Mucosa of descending colon (tissue), 3 donors: Measurements from ENCODE around the gene SLC39A8. TPM values are rescaled to one million over a fixed set of nuclear protein-coding genes. Genes with fewer than 3 reads are reported as not detected.

Source experiments
- ATAC-seq: fragments of 200-7000 bp; cut with Tn5 transposase; one replicate; pipeline ENCODE4 v1.9.1; 2020; ENCODE audit warnings: mild to moderate bottlenecking, moderate library complexity
- DNase-seq, 3 donors: peaks; one replicate each; pipeline ENCODE4 v3.0.0-alpha.2; 2020
- H3K36me3 ChIP-seq: fragments of 200-600 bp; one replicate; pipeline ENCODE4 v1.8.0; 2021; ENCODE audit warnings: low read depth, mild to moderate bottlenecking
- H3K4me1 ChIP-seq: fragments of 200-600 bp; one replicate; pipeline ENCODE4 v1.8.0; 2021; ENCODE audit warnings: low read depth, mild to moderate bottlenecking
- H3K4me3 ChIP-seq: fragments of 200-600 bp; one replicate; pipeline ENCODE4 v1.8.0; 2021; ENCODE audit warnings: mild to moderate bottlenecking
- H3K9me3 ChIP-seq: fragments of 200-600 bp; one replicate; pipeline ENCODE4 v1.8.0; 2021; ENCODE audit warnings: mild to moderate bottlenecking
- intact Hi-C, 2 donors: fragments of 100-400 bp; cut with DNase I in 1 of 2; cut with micrococcal nuclease in 1 of 2; formaldehyde crosslinking; loops; one replicate each; pipeline versions ENCODE4 v1.11.0 to v1.11.1; 2022; cut with DNase I, micrococcal nuclease
- total RNA-seq, 3 donors: library from RNA; stranded (reverse); fragmentation: NEBNext Ultra II Directional in 2 of 3; extraction: Animal tissue kit (Norgen Biotek cat#: 25700) in 2 of 3; gene quantifications; one replicate each; pipeline versions ENCODE4 v1.2.1 to v1.2.4, GENCODE V29; 2021 to 2023
- TF ChIP-seq, protein P1 (sequence below): fragments of 200-600 bp; IDR thresholded peaks from one replicate; pipeline ENCODE4 v1.8.0; 2022; ENCODE audit warnings: antibody characterized with exemption, mild to moderate bottlenecking
- donor health status: DM: no; HTN: no; CAD: no; lungs with moderate emphysema.
- donor health status: DM: no; HTN: no; CAD: no.
- donor health status: DM: no; HTN: yes; CAD: no.

The SLC39A8 gene
- total RNA-seq, 3 donors from 2014 or later, result 35.1 to 121 (median 83.5) TPM

DNA sequence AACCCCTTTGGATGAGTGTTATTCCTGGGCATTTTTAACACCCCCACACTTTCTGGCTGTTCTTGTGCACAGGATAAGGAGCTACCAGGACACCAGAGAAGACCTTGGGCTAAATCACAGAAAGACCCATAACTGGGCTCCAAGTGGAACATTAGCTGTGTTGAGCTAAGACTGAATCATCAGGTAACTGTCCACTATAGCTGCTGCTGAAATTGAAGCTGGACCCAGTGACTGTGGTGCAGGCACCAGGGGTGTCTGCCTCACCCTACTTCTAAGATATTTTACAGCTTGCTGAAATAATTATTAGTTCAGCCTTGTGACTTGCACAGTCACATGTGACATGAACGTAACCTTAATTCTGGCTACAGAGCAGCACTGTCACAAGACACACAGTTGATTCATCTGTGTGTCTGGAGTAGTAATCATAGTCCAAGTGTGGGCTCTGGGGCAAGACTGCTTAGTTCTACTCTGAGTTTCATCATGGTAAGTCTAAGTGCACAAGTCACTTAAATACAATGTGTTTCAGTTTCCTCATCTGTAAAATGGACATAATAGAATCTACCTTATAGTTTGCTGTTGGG is 127.4 kb downstream of the SLC39A8 start:
- H3K36me3 ChIP-seq, result no peaks in the 10 kb centered on the region
- no peaks in the 10 kb centered on the region for H3K9me3 ChIP-seq
- H3K4me1 ChIP-seq, result no peaks in the 10 kb centered on the region
- TF ChIP-seq, protein P1, sequence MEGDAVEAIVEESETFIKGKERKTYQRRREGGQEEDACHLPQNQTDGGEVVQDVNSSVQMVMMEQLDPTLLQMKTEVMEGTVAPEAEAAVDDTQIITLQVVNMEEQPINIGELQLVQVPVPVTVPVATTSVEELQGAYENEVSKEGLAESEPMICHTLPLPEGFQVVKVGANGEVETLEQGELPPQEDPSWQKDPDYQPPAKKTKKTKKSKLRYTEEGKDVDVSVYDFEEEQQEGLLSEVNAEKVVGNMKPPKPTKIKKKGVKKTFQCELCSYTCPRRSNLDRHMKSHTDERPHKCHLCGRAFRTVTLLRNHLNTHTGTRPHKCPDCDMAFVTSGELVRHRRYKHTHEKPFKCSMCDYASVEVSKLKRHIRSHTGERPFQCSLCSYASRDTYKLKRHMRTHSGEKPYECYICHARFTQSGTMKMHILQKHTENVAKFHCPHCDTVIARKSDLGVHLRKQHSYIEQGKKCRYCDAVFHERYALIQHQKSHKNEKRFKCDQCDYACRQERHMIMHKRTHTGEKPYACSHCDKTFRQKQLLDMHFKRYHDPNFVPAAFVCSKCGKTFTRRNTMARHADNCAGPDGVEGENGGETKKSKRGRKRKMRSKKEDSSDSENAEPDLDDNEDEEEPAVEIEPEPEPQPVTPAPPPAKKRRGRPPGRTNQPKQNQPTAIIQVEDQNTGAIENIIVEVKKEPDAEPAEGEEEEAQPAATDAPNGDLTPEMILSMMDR, result no peak
- DNase-seq (no peak), ATAC-seq (no peak)
- no peak overlapping the region for H3K4me3 ChIP-seq
- intact Hi-C loops, result no loop called here

DNA sequence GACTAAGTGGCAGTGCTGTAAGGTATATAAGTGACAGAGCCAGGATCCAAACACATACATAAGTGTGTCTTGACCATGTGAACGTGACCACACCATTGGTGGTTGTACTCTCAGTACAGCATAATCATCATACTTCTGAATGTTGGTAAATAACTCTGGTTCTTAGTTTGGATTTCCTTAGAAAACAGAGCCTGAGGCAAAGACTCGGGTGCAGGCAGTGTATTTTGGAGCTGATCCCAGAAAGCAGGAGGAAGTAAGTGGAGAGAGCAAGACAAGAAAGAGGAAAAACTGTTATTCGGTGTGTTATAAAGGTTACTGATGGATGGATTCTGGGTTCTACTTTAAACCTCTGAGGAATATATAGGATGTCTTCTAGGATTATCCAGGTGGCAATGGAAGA is 127.9 kb downstream of the SLC39A8 start:
- intact Hi-C loops, result no loop called here
- DNase-seq, result no peak
- no peak overlapping the region for H3K4me3 ChIP-seq
- no peak for ATAC-seq
- TF ChIP-seq, protein P1, result no peak
- no peaks in the 10 kb centered on the region for H3K36me3 ChIP-seq
- no peaks in the 10 kb centered on the region for H3K4me1 ChIP-seq
- no peaks in the 10 kb centered on the region for H3K9me3 ChIP-seq

DNA sequence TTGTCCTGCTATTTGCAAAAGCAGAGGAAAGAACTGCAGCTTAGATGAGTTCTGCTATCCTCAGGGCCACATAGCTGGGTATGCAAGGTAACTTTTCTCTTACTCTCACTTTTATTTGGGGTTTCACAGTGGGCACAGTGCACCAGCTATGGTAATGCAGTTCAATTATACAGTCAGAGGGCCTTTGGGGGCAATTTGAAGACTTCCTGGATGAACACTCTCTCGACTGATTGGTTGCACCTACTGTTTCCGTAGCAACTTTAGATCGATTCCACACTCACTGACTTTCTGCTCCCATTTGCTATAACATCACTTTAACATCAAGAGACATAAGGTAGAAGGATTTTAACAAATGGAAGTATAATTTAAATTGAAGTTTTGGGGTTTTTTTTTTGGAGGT is 128.6 kb downstream of the SLC39A8 start:
- DNase-seq (no peak), ATAC-seq (no peak)
- H3K9me3 ChIP-seq, result no peaks in the 10 kb centered on the region
- intact Hi-C loops, result no loop called here
- TF ChIP-seq, protein P1, result no peak
- H3K4me1 ChIP-seq, result no peaks in the 10 kb centered on the region
- H3K4me3 ChIP-seq, result no peak overlapping the region
- no peaks in the 10 kb centered on the region for H3K36me3 ChIP-seq

DNA sequence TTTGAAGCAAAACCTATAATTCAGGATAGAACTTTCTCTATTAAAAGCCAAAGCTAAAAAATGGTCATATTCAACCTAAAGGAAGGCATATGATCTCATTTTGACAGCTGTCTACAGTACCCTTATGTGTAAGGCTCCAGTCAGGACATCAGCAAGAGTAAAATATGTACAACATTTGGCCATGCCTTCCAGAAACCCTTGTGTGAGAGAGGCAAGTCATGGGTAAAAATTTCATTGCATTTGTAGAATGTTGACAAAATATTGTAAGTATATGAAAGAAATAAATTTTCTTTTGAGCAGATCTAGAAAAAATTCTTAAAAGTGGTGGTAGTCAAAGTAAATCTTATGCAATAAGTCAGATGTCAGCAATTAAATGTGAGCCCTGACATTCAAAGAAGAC is 132.3 kb downstream of the SLC39A8 start:
- DNase-seq, result no peak
- no peaks in the 10 kb centered on the region for H3K4me1 ChIP-seq
- H3K4me3 ChIP-seq, result no peak overlapping the region
- no peaks in the 10 kb centered on the region for H3K9me3 ChIP-seq
- intact Hi-C loops, result no loop called here
- TF ChIP-seq, protein P1, result no peak
- ATAC-seq, result no peak
- H3K36me3 ChIP-seq, result no peaks in the 10 kb centered on the region

Other genes with a start within 250 kb of the SLC39A8 start
- 10 to 100 TPM; 50.8 to 57.4 (median 53.6) TPM for gene NFKB1, start 155.9 kb upstream of the SLC39A8 start, total RNA-seq